DMS 273 (cell line): ENCODE data around the gene C18orf63.
"Not testable (repeated sequence)": the region's sequence is repeated elsewhere in the genome, so short reads cannot be mapped to it uniquely, and the experiment has no call there.

Experiments used
- DNase-seq: peaks from one replicate; lab custom pipeline; 2025; ENCODE audit not compliant: unreplicated experiment; lab: John Stamatoyannopoulos, UW

C18orf63 gene

GRCh38 chr18:74315464-74316256 lies at the start of gene C18orf63:
Gene C18orf63 (plus strand): TSS chr18:74315839. CDS start chr18:74317866, 2,027 bp downstream.
- no peak for DNase-seq

- no peak for DNase-seq
Observed at GRCh38 chr18:74266161-74266560, 49.5 kb upstream of the C18orf63 start.

GRCh38 chr18:74268175-74268574 lies 47.5 kb upstream of the C18orf63 start:
- no peak for DNase-seq

GRCh38 chr18:74268933-74269620 lies 46.6 kb upstream of the C18orf63 start:
- DNase-seq = no peak

DNA sequence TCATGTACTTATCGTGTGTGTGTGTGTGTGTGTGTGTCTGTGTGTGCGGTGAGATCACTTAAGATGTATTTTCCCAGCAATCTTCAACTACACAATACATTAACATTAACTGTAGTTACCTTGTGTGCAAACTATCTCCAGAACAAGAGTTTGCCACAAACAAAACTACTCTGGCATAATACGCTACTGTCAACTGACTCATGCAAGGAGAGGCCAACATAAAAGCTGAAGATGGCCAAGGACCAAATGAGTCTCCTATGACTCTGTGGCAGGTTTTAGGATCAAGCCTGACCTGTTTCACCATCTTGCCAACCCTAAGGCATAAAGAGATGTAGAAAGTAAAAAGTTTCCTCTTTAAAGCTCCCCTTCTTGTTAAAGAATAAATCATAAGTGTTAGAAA lies 44.0 kb upstream of the C18orf63 start:
- no peak for DNase-seq

DNA sequence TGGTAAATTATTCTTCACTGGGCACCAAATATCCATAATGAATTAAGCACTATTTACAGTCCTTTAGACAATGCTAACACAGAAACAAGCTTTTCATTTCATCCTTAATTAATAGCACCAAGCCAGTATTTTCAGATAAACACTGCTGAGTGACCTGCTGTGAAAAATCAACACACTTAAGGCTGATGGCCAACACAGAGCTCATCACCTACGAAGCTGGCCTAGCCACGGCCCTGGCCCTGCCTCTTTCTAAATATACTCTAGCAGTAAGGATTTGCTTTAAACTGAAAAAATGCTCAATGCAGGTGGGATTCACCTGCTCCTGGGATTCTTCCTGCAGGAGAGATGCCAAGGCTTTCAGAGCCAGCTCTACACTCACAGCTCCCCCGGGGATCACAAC lies 42.2 kb upstream of the C18orf63 start:
- DNase-seq = no peak

GRCh38 chr18:74274700-74275099 lies 40.9 kb upstream of the C18orf63 start:
- no peak for DNase-seq

GRCh38 chr18:74275736-74276135 lies 39.9 kb upstream of the C18orf63 start:
- no peak for DNase-seq

GRCh38 chr18:74276609-74277008 lies 39.0 kb upstream of the C18orf63 start:
- DNase-seq = no peak

GRCh38 chr18:74277296-74277695 lies 38.3 kb upstream of the C18orf63 start:
- DNase-seq = no peak

GRCh38 chr18:74278058-74278457 lies 37.6 kb upstream of the C18orf63 start:
- DNase-seq = no peak

GRCh38 chr18:74278983-74279382 lies 36.7 kb upstream of the C18orf63 start:
- DNase-seq = no peak

DNA sequence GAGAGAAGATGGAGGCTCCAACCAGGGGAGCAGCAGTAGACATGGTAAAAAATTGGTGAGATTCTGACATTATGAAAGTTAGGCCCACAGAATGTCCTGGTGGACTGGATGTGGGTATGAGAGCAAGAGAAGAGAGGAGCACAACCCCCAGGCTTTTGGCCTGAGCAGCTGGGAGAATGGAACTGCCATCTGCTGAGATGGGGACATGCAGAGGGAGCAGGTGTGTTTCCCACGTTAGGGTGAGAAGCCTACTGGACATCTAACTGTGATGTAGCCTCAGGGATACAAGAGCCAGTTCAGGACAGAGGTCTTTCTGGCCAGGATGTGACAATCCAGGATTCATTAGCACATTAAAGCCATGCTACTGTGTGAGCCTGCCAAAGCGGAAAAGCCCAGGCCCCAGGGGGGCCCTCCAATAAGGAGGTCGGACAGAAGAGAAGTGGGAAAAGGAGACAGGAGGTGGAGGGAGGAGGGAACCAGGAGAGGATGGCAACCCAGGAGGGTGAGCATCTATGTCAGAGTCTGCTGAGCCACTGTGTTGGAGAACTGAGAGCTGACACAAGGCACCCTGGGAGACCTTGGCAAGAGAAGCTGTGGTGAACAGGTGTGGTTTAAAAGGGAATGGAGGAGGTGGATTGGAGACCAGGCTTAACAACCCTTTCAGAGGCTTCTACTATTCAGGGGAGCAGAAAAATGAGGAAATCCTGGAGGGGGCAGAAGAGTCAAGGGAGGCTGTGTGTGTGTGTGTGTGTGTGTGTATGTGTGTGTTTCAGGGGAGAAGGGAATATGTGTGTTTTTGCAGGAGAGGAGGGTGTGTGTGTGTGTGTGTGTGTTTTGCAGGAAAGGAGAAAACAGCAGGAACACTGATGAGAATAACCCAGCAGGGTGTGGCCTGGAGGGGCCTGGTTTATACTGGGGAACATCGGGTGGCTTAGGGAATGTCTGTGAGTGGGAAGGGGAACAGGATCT lies 34.3 kb upstream of the C18orf63 start:
- peak; percentile 48 for DNase-seq

- DNase-seq = no peak
Observed at GRCh38 chr18:74281980-74282754, 33.5 kb upstream of the C18orf63 start.

- DNase-seq = no peak
Observed at GRCh38 chr18:74282755-74283554, 32.7 kb upstream of the C18orf63 start.

- no peak for DNase-seq
Observed at GRCh38 chr18:74283646-74284045, 32.0 kb upstream of the C18orf63 start.

GRCh38 chr18:74284191-74284979 lies 31.3 kb upstream of the C18orf63 start:
- DNase-seq = no peak

DNA sequence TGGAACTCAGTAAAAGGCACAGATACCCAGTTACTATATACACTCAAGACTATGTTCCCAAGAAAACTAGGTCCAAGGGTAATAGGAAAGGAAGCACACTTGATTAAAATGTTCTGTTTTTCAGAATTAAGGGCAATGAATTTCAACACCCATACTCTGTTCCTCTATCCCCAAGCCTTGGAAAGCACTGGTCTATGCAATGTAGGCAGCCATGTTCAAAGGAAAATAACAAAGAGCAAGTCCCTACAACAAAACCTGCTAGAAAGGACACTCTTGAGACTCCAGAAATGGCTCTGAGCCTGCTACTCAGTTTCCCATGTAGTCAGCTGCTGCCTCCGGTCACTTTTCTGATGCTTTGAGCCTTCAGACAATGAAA lies 30.7 kb upstream of the C18orf63 start:
- DNase-seq = no peak

GRCh38 chr18:74285583-74285982 lies 30.1 kb upstream of the C18orf63 start:
- DNase-seq = not testable (repeated sequence)
